H9 (cell line): ENCODE data around the gene CAPN12. TPM values are rescaled to one million over a fixed set of nuclear protein-coding genes. Genes with fewer than 3 reads are reported as not detected.

Source experiments
- DNase-seq: peaks from one replicate; pipeline ENCODE4 v3.0.0-alpha.2; 2017
- H2AFZ ChIP-seq: one replicate; pipeline ENCODE4 v1.6.1; 2013; ENCODE audit warnings: mild to moderate bottlenecking, low read length, control low read depth, moderate library complexity
- H2AK5ac ChIP-seq: 2 replicates; pipeline ENCODE4 v1.6.1; 2013; ENCODE audit warnings: low read length, control low read depth, mixed read lengths; ENCODE audit not compliant: insufficient read length
- H2BK120ac ChIP-seq: one replicate; pipeline ENCODE4 v1.6.1; 2013; ENCODE audit warnings: low read depth, mild to moderate bottlenecking, low read length, control low read depth, inconsistent platforms; ENCODE audit not compliant: poor library complexity, severe bottlenecking
- H2BK12ac ChIP-seq: 2 replicates; pipeline ENCODE4 v1.6.1; 2013; ENCODE audit warnings: low read length, control low read depth, mixed read lengths, low read depth; ENCODE audit not compliant: insufficient read length
- H2BK15ac ChIP-seq: 2 replicates; pipeline ENCODE4 v1.6.1; 2013; ENCODE audit warnings: low read depth, low read length, control low read depth
- H2BK20ac ChIP-seq: one replicate; pipeline ENCODE4 v1.6.1; 2013; ENCODE audit warnings: low read depth, mild to moderate bottlenecking, low read length, control low read depth, inconsistent platforms; ENCODE audit not compliant: poor library complexity, severe bottlenecking
- H2BK5ac ChIP-seq: 2 replicates; pipeline ENCODE4 v1.6.1; 2013; ENCODE audit warnings: low read length, control low read depth, mixed read lengths; ENCODE audit not compliant: insufficient read length
- H3K14ac ChIP-seq: 2 replicates; pipeline ENCODE4 v1.6.1; 2013; ENCODE audit warnings: low read length, control low read depth; ENCODE audit not compliant: insufficient read depth
- H3K18ac ChIP-seq: 2 replicates; pipeline ENCODE4 v1.6.1; 2013; ENCODE audit warnings: low read depth, mild to moderate bottlenecking, mixed read lengths, low read length, control low read depth; ENCODE audit not compliant: insufficient read length
- H3K23ac ChIP-seq: 2 replicates; pipeline ENCODE4 v1.6.1; 2013; ENCODE audit warnings: low read length, control low read depth, mixed read lengths, low read depth; ENCODE audit not compliant: insufficient read length
- H3K23me2 ChIP-seq: 2 replicates; pipeline ENCODE4 v1.6.1; 2013; ENCODE audit warnings: low read depth, mild to moderate bottlenecking, mixed read lengths, low read length, control low read depth; ENCODE audit not compliant: insufficient read length, poor library complexity, severe bottlenecking
- H3K27ac ChIP-seq: 2 replicates; pipeline ENCODE4 v1.5.1; 2013; ENCODE audit warnings: low read length, control low read depth, mixed read lengths, low read depth; ENCODE audit not compliant: insufficient read length
- H3K27me3 ChIP-seq: 2 replicates; pipeline ENCODE4 v1.6.1; 2013; ENCODE audit warnings: low read length, control low read depth, inconsistent platforms; ENCODE audit not compliant: insufficient read depth
- H3K4ac ChIP-seq: 2 replicates; pipeline ENCODE4 v1.6.1; 2013; ENCODE audit warnings: low read depth, mild to moderate bottlenecking, control low read depth, inconsistent platforms, low read length, moderate library complexity
- H3K4me1 ChIP-seq: 2 replicates; pipeline ENCODE4 v1.6.1; 2013; ENCODE audit warnings: low read length, control low read depth, inconsistent platforms; ENCODE audit not compliant: insufficient read depth
- H3K4me2 ChIP-seq: 2 replicates; pipeline ENCODE4 v1.6.1; 2013; ENCODE audit warnings: low read length, control low read depth, mixed read lengths; ENCODE audit not compliant: insufficient read length, insufficient read depth
- H3K56ac ChIP-seq: 2 replicates; pipeline ENCODE4 v1.6.1; 2013; ENCODE audit warnings: low read depth, mild to moderate bottlenecking, mixed read lengths, low read length, control low read depth; ENCODE audit not compliant: insufficient read length
- H3K79me1 ChIP-seq: 2 replicates; pipeline ENCODE4 v1.6.1; 2013; ENCODE audit warnings: low read depth, mild to moderate bottlenecking, moderate library complexity, low read length, control low read depth, inconsistent platforms; ENCODE audit not compliant: insufficient read depth, poor library complexity, severe bottlenecking
- H3K79me2 ChIP-seq: 2 replicates; pipeline ENCODE4 v1.6.1; 2013; ENCODE audit warnings: low read length, control low read depth, inconsistent platforms; ENCODE audit not compliant: insufficient read depth
- H3K9ac ChIP-seq: 2 replicates; pipeline ENCODE4 v1.6.1; 2013; ENCODE audit warnings: low read length, control low read depth, mixed read lengths; ENCODE audit not compliant: insufficient read length; ENCODE audit errors: extremely low read depth
- H3K9me3 ChIP-seq: one replicate; pipeline ENCODE4 v1.6.1; 2013; ENCODE audit warnings: low read depth, low read length, inconsistent platforms; ENCODE audit not compliant: control insufficient read depth
- H3T11ph ChIP-seq: one replicate; pipeline ENCODE4 v1.6.1; 2013; ENCODE audit warnings: mild to moderate bottlenecking, low read length, control low read depth, inconsistent platforms
- H4K20me1 ChIP-seq: one replicate; pipeline ENCODE4 v1.6.1; 2013; ENCODE audit not compliant: control insufficient read depth, insufficient read length, insufficient read depth
- H4K5ac ChIP-seq: 2 replicates; pipeline ENCODE4 v1.6.1; 2013; ENCODE audit warnings: low read depth, mild to moderate bottlenecking, mixed read lengths, low read length, control low read depth; ENCODE audit not compliant: insufficient read length
- H4K8ac ChIP-seq: replicated peaks from 2 replicates; pipeline ENCODE4 v1.6.1; 2013; ENCODE audit warnings: low read length, control low read depth, mixed read lengths, low read depth; ENCODE audit not compliant: insufficient read length
- H4K91ac ChIP-seq: 2 replicates; pipeline ENCODE4 v1.6.1; 2013; ENCODE audit warnings: low read depth, mild to moderate bottlenecking, moderate library complexity, mixed read lengths, low read length, control low read depth; ENCODE audit not compliant: insufficient read length
- H3K27ac Mint-ChIP-seq, 3 experiments: 2 replicates in 2 of 3; 3 replicates in 1 of 3; pipeline ENCODE4 v1.8.0; 2020 to 2021; ENCODE audit warnings: mixed read lengths in 3 of 3, mild to moderate bottlenecking in 1 of 3, moderate library complexity in 1 of 3
- H3K27me3 Mint-ChIP-seq: 2 replicates; pipeline ENCODE4 v1.8.0; 2021; ENCODE audit warnings: low read depth, mild to moderate bottlenecking, moderate library complexity, mixed read lengths
- H3K36me3 Mint-ChIP-seq, 3 experiments: 2 replicates in 2 of 3; 3 replicates in 1 of 3; pipeline ENCODE4 v1.8.0; 2020 to 2021; ENCODE audit warnings: low read depth in 3 of 3, mixed read lengths in 3 of 3; ENCODE audit not compliant: insufficient read depth in 1 of 3
- H3K4me1 Mint-ChIP-seq, 2 experiments: 2 replicates each; pipeline ENCODE4 v1.8.0; 2020; ENCODE audit warnings: mixed read lengths in 2 of 2
- H3K4me3 Mint-ChIP-seq, 2 experiments: 2 replicates in 1 of 2; 3 replicates in 1 of 2; pipeline ENCODE4 v1.8.0; 2020 to 2021; ENCODE audit warnings: mild to moderate bottlenecking in 2 of 2, mixed read lengths in 2 of 2, moderate library complexity in 1 of 2
- H3K9me3 Mint-ChIP-seq, 2 experiments: 2 replicates in 1 of 2; 3 replicates in 1 of 2; pipeline ENCODE4 v1.8.0; 2020; ENCODE audit warnings: mild to moderate bottlenecking in 2 of 2, mixed read lengths in 2 of 2, moderate library complexity in 1 of 2
- CTCF ChIP-seq: fragments of 200-600 bp; sonication (generic); conservative IDR thresholded peaks from 3 replicates; pipeline ENCODE4 v1.8.0; 2021; ENCODE audit warnings: antibody characterized with exemption, mild to moderate bottlenecking
- WGBS: extraction: QIAGEN DNeasy Blood & Tissue Kit; methylation state at CpG from one replicate; pipeline ENCODE4 v1.1.7; 2013; ENCODE audit warnings: missing lambda C conversion rate, low lambda C conversion rate, mixed read lengths; ENCODE audit not compliant: insufficient read length; ENCODE audit errors: extremely low coverage; 5-methylcytosine and 5-hydroxymethylcytosine counted together
- total RNA-seq: library from RNA; stranded (reverse); gene quantifications from 2 replicates; pipeline ENCODE4 v1.2.1, GENCODE V29; 2021

The CAPN12 gene
- total RNA-seq, 1 experiment from 2014 or later: 10.5 TPM

- whole genome bisulfite sequencing: no CpG with 5 or more reads among the region's 7 CpGs
- Histone ChIP-seq H3K79me2 (no peaks in the 10 kb centered on the region), H3K23ac (no peak overlapping the region), H3K56ac (no peak overlapping the region), H3K79me1 (no peaks in the 10 kb centered on the region), H3K4me2 (no peak overlapping the region), H2AFZ (no peak overlapping the region), H4K8ac (no peak overlapping the region), H2BK120ac (no peak overlapping the region), H4K91ac (no peak overlapping the region), H2BK15ac (no peak overlapping the region), H2BK12ac (no peak overlapping the region), H3K4ac (no peak overlapping the region), H3K23me2 (peaks cover 2% of the 10 kb centered on the region), H2BK5ac (no peak overlapping the region), H3K4me1 (no peaks in the 10 kb centered on the region), H2BK20ac (no peak overlapping the region), H3K9ac (no peak overlapping the region), H3T11ph (no peak overlapping the region), H2AK5ac (no peak overlapping the region), H4K20me1 (no peaks in the 10 kb centered on the region), H3K14ac (no peak overlapping the region), H4K5ac (no peak overlapping the region), H3K18ac (no peak overlapping the region), H3K27ac (no peak overlapping the region), H3K27me3 (no peaks in the 10 kb centered on the region), H3K9me3 (no peaks in the 10 kb centered on the region)
- no peak for DNase-seq
- Mint-ChIP-seq H3K4me3 (no peak overlapping the region; a peak in 1 of 5 replicates), H3K27me3 (peaks cover 24% of the 10 kb centered on the region), H3K27ac (no peak overlapping the region), H3K36me3 (no peaks in the 10 kb centered on the region), H3K4me1 (0 out of 4 replicates have a peak, but pooled peaks cover 3 to 4% of the 10 kb centered on the region in 2 experiments), H3K9me3 (no peaks in the 10 kb centered on the region)
- no peak for TF ChIP-seq CTCF
Measured at GRCh38 chr19:38781058-38781457, 36.8 kb upstream of the CAPN12 start.
